ENCODE measurements around the gene SCGB3A2.
"Not testable (repeated sequence)": the region's sequence is repeated elsewhere in the genome, so short reads cannot be mapped to it uniquely, and the experiment has no call there.

The SCGB3A2 gene

GRCh38 chr5:147859962-147860640, 18.4 kb upstream of the SCGB3A2 start:
- no peak overlapping the region for H3K4me3 ChIP-seq (ENCODE audit: low read length)
- no peak for DNase-seq (ENCODE audit: low read depth, low spot score)

GRCh38 chr5:147860641-147861025, 17.9 kb upstream of the SCGB3A2 start:
- H3K4me3 ChIP-seq (ENCODE audit: low read length) = no peak overlapping the region
- DNase-seq (ENCODE audit: low read depth, low spot score) = no peak

- no peak for DNase-seq (ENCODE audit: low read depth, low spot score)
- no peak overlapping the region for H3K4me3 ChIP-seq (ENCODE audit: low read length)
Measured at GRCh38 chr5:147863454-147864158, 14.9 kb upstream of the SCGB3A2 start.

GRCh38 chr5:147869112-147869511, 9.4 kb upstream of the SCGB3A2 start:
- DNase-seq (ENCODE audit: low read depth, low spot score) = no peak
- no peak overlapping the region for H3K4me3 ChIP-seq (ENCODE audit: low read length)

- DNase-seq (ENCODE audit: low read depth, low spot score); H3K4me3 ChIP-seq (ENCODE audit: low read length): not testable (repeated sequence)
Measured at GRCh38 chr5:147869892-147870291, 8.6 kb upstream of the SCGB3A2 start.

- not testable (repeated sequence) for DNase-seq (ENCODE audit: low read depth, low spot score); H3K4me3 ChIP-seq (ENCODE audit: low read length)
Measured at GRCh38 chr5:147871980-147872549, 6.4 kb upstream of the SCGB3A2 start.

GRCh38 chr5:147872744-147873435, 5.6 kb upstream of the SCGB3A2 start:
- H3K4me3 ChIP-seq (ENCODE audit: low read length); DNase-seq (ENCODE audit: low read depth, low spot score): not testable (repeated sequence)

- DNase-seq (ENCODE audit: low read depth, low spot score); H3K4me3 ChIP-seq (ENCODE audit: low read length): not testable (repeated sequence)
Measured at GRCh38 chr5:147874118-147874875, 4.2 kb upstream of the SCGB3A2 start.

GRCh38 chr5:147874910-147875367, 3.6 kb upstream of the SCGB3A2 start:
- no peak overlapping the region for H3K4me3 ChIP-seq (ENCODE audit: low read length)
- no peak for DNase-seq (ENCODE audit: low read depth, low spot score)

- H3K4me3 ChIP-seq (ENCODE audit: low read length) = no peak overlapping the region
- no peak for DNase-seq (ENCODE audit: low read depth, low spot score)
Measured at GRCh38 chr5:147876141-147876540, 2.4 kb upstream of the SCGB3A2 start.

- no peak for DNase-seq (ENCODE audit: low read depth, low spot score)
- H3K4me3 ChIP-seq (ENCODE audit: low read length) = no peak overlapping the region
Measured at GRCh38 chr5:147876626-147877025, 1.9 kb upstream of the SCGB3A2 start.

- DNase-seq (ENCODE audit: low read depth, low spot score) = no peak
- no peak overlapping the region for H3K4me3 ChIP-seq (ENCODE audit: low read length)
Measured at GRCh38 chr5:147879784-147880183, 1.3 kb downstream of the SCGB3A2 start.

- H3K4me3 ChIP-seq (ENCODE audit: low read length) = no peak overlapping the region
- no peak for DNase-seq (ENCODE audit: low read depth, low spot score)
Measured at GRCh38 chr5:147880487-147880886, 2.0 kb downstream of the SCGB3A2 start.

GRCh38 chr5:147882586-147883313, 4.2 kb downstream of the SCGB3A2 start:
- DNase-seq (ENCODE audit: low read depth, low spot score) = no peak
- no peak overlapping the region for H3K4me3 ChIP-seq (ENCODE audit: low read length)

GRCh38 chr5:147887026-147887627, 8.6 kb downstream of the SCGB3A2 start:
- H3K4me3 ChIP-seq (ENCODE audit: low read length) = no peak overlapping the region
- peak; percentile 11 for DNase-seq (ENCODE audit: low read depth, low spot score)

- no peak overlapping the region for H3K4me3 ChIP-seq (ENCODE audit: low read length)
- DNase-seq (ENCODE audit: low read depth, low spot score) = no peak
Measured at GRCh38 chr5:147887930-147888329, 9.4 kb downstream of the SCGB3A2 start.

GRCh38 chr5:147892696-147893296, 14.3 kb downstream of the SCGB3A2 start:
- DNase-seq (ENCODE audit: low read depth, low spot score) = no peak
- H3K4me3 ChIP-seq (ENCODE audit: low read length) = no peak overlapping the region

GRCh38 chr5:147893820-147894219, 15.3 kb downstream of the SCGB3A2 start:
- no peak for DNase-seq (ENCODE audit: low read depth, low spot score)
- no peak overlapping the region for H3K4me3 ChIP-seq (ENCODE audit: low read length)

All from Jurkat, Clone E6-1 (cell line).